GM18511 (cell line): ENCODE measurements around the gene SLC2A6.
A peak's percentile ranks its signal among the peaks of the same experiment; 100 is the strongest.

Experiments
- ATAC-seq: cut with Tn5 transposase; IDR thresholded peaks from one replicate; pipeline ENCODE4 v1.9.1; 2021; ENCODE audit warnings: mild to moderate bottlenecking, moderate library complexity; ENCODE audit not compliant: unreplicated experiment

The SLC2A6 gene

GRCh38 chr9:133483611-133484010 is 4.7 kb upstream of the SLC2A6 start:
- ATAC-seq = no peak

GRCh38 chr9:133477992-133478850 is 678 bp downstream of the SLC2A6 start:
- ATAC-seq = peak; percentile 60

GRCh38 chr9:133477461-133477860 is 1.4 kb downstream of the SLC2A6 start:
- no peak for ATAC-seq

GRCh38 chr9:133476941-133477340 is 2.0 kb downstream of the SLC2A6 start:
- ATAC-seq = no peak

GRCh38 chr9:133476036-133476931 is 2.6 kb downstream of the SLC2A6 start:
- ATAC-seq = no peak

- no peak for ATAC-seq
These were observed 3.4 kb downstream of the SLC2A6 start for GRCh38 chr9:133475292-133476012.

- no peak for ATAC-seq
These were observed 4.0 kb downstream of the SLC2A6 start for GRCh38 chr9:133474853-133475252.

GRCh38 chr9:133474215-133474614 is 4.7 kb downstream of the SLC2A6 start:
- ATAC-seq = no peak

GRCh38 chr9:133473743-133474142 is 5.2 kb downstream of the SLC2A6 start:
- ATAC-seq = no peak

GRCh38 chr9:133472753-133473378 is 6.0 kb downstream of the SLC2A6 start:
- no peak for ATAC-seq

GRCh38 chr9:133472277-133472645 is 6.6 kb downstream of the SLC2A6 start:
- ATAC-seq = no peak

- ATAC-seq = no peak
These were observed 7.2 kb downstream of the SLC2A6 start for GRCh38 chr9:133471551-133472276.

- ATAC-seq = no peak
These were observed 7.9 kb downstream of the SLC2A6 start for GRCh38 chr9:133470988-133471387.

GRCh38 chr9:133470427-133470924 is 8.4 kb downstream of the SLC2A6 start:
- ATAC-seq = no peak

GRCh38 chr9:133468777-133469421 is 10.0 kb downstream of the SLC2A6 start:
- ATAC-seq = no peak

- ATAC-seq = no peak
These were observed 10.5 kb downstream of the SLC2A6 start for GRCh38 chr9:133468374-133468773.

GRCh38 chr9:133467101-133467500 is 11.8 kb downstream of the SLC2A6 start:
- ATAC-seq = no peak

- ATAC-seq = no peak
These were observed 12.9 kb downstream of the SLC2A6 start for GRCh38 chr9:133465984-133466383.

- no peak for ATAC-seq
These were observed 14.3 kb downstream of the SLC2A6 start for GRCh38 chr9:133464638-133465037.
